Renal cortical epithelial cell (primary cell): ENCODE measurements around the gene CYP3A4. TPM values are rescaled to one million over a fixed set of nuclear protein-coding genes. Genes with fewer than 3 reads are reported as not detected.
"Not testable (repeated sequence)": the region's sequence is repeated elsewhere in the genome, so short reads cannot be mapped to it uniquely, and the experiment has no call there.

Experiments used
- DNase-seq: peaks from one replicate; pipeline ENCODE4 v3.0.0-alpha.2; 2011; ENCODE audit warnings: low read depth
- total RNA-seq: library from RNA; depleted of rRNA; stranded (reverse); fragments of >200 nt; gene quantifications from 2 replicates; pipeline ENCODE4 v1.2.3, GENCODE V29; 2014

Gene CYP3A4
- total RNA-seq, 1 donor from 2014 or later = not detected

DNA sequence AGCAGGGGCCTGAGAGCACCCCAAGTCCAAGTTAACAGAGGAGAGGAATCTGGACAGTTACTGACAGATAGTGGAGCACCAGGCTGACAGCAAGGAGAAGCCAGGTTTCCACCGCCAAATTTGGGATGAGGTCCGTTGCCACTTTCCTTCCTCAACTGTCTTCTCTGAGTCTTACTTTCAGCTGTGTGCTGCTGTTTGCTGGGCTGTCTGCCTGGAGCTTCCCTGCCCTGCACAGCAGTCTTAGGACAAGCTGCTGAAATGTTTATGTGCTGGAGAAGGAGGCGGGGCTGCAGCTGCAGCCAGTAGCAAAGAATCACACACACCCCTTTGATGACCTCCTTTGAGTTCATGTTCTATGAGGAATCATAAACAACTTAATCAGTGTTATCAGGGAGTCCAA, 31.6 kb downstream of the CYP3A4 start:
- no peak for DNase-seq

DNA sequence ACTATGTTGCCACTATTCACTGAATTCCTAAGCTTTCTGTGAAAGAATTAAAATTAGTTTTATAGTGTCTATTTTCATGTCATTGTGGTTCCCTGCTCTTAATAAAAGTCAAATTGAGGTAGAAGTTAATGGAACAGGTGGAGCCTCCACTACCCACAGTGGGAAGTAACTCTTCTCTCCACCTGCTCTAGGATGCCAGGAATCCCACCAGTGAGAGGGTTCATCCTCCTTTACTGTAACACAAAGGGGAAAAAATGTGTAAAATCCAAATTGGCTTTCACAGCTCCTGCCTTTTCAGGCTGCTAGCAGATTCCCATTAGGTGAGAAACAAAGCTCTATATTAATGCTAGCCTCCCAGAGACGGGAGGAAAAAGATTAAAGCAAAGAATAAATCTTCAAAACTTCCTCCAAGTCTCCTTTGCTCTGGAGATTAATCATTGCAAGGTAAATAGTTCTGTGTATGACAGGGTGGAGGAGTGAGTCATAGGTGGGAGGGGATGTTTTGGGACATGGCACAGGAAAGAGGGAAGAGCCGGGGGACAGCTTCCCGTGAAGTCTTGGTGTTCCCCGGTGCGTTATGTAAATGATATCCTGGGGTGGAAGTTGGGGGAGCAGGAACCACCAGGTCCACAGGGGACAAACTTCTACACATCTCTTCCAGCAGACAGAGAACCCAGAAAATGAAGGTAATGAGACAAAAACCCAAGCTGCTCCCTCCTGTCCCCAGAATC, 32.5 kb downstream of the CYP3A4 start:
- DNase-seq = peak; percentile 69

DNA sequence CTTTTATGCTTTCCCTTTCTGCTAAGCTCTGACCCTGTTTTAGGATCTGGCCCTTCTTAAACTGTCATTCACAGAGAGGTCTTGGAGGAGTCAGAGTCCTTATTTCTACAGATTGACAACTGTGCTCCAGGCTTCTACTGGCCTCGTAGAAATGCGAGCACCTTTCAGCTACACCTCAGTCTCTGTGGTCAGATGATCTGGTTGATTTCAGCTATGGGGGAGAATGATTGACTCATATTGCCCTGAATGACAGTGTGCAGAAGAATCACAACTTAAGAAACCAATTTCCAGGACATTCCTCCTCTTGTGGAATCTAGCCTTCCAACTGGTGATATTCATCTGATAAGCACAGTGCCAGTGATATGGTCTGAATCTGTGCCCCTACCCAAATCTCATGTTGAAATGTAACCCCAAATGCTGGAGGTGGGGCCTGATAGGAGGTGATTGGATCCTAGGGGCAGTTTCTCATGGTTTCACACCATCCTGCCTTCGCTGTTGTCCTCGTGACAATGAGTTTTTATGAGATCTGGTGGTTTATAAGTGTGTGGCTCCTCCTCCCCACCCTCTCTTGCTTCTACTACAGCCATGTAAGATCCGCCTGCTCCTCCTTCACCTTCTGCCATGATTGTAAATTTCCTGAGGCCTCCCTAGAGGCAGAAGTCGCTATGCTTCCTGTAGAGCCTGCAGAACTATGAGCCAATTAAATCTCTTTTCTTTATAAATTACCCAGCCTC, 35.0 kb downstream of the CYP3A4 start:
- peak; percentile 60 for DNase-seq

DNA sequence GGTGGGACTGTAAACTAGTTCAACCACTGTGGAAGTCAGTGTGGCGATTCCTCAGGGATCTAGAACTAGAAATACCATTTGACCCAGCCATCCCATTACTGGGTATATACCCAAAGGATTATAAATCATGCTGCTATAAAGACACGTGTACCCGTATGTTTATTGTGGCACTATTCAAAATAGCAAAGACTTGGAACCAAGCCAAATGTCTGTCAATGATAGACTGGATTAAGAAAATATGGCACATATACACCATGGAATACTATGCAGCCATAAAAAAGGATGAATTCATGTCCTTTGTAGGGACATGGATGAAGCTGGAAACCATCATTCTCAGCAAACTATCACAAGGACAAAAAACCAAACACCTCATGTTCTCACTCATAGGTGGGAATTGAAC, 37.1 kb downstream of the CYP3A4 start:
- DNase-seq = not testable (repeated sequence)

DNA sequence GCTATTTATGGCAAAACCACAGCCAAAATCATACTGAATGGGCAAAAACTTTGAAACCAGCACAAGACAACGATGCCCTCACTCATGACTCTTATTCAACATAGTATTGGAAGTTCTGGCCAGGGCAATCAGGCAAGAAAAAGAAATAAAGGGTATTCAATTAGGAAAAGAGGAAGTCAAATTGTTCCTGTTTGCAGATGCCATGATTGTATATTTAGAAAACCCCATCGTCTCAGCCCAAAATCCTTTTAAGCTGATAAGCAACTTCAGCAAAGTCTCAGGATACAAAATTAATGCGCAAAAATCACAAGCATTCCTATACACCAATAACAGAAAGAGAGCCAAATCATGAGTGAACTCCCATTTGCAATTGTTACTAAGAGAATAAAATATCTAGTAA, 38.6 kb downstream of the CYP3A4 start:
- DNase-seq = not testable (repeated sequence)

DNA sequence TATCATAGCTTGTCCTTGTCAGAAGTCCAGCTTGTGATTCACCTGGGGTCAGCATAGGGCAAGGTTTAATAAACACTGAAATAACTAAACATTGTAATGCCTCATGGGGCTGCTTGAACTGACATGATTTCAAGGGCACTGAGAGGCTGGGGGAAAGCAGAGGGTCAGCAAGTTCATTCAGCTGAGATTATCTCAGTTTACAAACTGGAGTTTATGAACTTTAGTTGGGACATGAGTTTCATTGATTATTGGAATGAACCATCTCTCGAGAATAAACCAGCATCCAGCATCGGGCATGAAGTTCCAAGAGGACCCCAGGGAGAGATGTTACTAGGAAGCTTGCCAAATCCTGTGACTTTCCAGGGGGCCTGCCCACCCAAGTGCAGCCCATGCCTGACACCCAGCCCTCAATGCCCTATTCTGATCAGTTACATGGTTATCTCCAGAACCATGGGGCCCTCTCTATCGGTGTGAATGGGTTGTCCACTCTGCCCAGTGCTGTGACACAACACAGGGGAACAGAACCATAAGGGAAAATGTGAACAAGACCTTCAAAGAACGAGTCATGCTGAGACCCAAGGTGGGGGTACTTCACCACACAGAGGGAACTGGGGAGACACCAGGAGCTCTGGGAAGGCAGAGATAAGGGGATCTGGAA, 41.1 kb downstream of the CYP3A4 start:
- DNase-seq = no peak

DNA sequence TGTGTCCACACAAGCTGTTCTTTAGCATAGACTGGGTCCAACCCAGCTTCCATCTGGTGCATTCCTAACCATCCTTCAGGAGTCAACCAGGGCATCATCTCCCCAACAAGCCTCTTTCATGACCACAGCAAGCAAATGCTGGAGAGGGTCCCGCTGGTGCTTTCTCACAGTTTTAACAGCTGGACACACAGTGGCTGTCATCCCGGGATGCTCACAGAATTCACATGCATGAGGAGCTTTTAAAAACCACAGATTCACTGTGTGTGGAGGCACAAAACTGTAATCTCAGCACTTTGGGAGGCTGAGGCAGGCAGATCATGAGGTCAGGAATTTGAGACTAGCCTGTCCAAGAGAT, 42.6 kb downstream of the CYP3A4 start:
- no peak for DNase-seq

DNA sequence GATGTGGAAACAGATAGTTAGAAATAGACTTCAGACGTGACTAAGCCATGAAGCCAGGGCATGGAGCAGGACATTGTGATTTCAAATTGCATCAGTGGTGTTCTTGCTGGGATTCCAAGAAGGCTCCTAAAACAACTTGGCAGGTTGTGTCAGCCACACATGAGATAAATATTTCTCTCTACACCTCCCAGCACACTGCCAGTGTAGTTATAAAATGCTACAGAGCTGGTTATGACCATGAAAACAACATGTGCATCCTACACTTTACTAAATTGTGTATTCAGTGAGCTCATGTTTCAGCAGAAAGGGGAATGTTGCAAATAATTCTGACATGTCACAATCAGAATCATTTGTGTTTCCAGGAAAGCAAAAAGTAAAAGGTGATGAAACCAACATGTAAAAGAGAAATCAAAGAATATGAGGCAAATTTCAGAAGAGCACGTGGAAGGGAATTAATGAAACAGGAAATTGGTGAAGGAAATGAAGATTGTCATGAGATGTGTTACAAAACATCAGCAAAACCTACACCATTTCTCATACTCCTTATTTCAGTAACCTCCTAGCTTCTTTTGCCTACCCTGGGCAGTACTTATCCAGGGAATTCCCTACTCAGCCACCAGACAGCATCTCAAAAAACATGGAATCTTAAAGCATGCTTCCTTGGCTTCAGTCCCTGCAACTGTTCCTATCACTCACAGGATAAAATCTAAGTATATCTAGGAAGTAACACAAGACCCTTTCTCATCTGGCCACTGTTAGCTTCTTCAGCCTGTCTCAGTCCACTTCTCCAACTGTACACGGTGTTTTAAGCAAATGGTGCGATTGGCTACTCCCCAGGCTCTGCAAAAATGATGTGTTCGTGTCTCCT, 43.2 kb downstream of the CYP3A4 start:
- no peak for DNase-seq

DNA sequence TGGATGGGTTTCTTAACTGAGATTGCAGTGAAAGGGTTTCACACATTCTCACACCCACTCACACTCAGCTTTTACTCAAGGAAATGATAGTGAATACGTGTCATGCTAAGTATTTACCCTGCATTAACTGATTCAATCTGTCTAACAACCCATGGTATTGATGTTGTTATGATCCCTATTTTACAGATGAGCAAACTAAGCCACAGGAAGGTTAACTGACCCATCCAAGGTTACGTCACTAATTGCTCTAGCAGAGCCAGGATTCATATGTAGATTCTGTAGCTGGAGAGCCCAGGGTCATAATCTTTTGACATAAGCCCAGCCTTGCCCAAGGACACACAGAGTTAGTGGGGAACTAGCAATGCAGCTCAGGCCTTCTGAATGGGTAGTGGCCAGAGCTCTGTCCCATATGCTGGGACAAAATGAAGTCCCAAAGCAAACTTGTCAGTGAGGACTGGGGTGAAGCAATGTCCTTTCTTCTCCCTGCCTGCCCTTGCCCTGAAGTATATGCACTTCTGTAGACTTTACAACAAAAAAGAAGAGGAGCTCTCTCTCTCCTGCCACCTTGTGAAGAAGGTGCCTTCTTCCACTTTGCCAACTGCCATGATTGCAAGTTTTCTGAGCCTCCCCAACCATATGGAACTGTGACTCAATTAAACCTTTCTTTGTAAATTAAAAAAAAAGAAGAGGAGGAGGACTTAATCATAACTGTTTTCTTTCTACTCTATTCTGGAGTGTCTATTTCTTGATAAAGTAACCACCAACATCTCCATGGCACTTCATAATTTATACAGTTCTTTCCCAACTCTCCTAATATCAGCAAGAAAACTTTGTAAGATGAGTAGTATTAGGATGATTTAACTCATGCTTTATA, 44.0 kb downstream of the CYP3A4 start:
- DNase-seq = no peak

DNA sequence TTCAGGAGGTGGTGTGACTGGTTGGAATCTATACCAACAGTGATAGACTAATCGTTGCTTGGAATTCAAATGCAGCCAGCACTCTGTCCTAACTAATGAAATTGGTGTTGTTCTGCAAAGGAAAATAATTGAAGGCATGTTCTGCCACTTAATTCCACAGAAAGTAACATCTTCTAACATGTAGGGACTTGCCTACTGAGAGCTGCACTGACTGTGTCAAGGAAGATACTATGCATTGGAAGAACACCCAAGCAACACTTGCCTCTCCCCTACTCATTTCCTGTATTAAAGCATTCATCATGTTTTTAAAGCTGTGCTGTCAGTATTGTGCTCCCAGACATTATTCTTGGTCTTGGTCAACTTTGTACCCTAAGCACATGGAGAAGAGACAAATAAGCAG, 46.3 kb downstream of the CYP3A4 start:
- DNase-seq = no peak

DNA sequence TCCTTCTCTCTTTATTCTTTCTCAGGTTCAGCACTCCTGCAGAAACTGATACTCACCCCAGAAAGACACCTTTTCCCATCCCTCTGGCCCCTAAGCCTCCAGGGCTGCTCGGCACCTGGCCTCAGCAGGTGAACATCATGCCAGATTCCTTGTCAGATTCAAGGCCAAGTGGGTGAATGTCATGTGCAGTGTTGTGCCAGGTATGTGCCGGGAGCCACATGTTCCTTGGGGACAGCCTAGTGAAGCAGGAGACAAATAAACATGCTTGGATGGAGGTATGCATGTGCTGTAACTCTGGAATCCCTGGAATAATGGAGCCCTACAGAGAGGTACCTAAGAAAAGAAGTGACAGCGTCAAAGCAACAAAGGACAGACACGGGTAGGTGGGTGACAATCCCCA, 47.3 kb downstream of the CYP3A4 start:
- not testable (repeated sequence) for DNase-seq

DNA sequence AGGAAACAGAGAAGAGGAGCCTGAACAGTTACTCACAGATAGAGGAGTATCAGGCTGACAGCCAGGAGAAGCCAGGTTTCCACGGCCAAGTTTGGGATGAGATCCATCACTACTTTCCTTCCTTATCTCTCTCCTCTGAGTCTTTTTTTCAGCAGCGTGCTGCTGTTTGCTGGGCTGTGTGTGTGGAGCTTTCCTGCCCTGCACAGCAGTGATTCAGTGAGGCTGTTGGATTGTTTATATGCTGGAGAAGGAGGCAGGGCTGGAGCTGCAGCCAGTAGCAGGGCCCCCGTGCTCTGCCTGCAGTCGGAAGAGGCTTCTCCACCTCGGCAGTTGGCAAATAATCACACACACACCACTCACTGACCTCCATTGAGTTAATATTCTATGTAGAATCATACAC, 49.0 kb downstream of the CYP3A4 start, which contains the start of gene CYP3A7:
TSS of gene CYP3A7 (minus strand) at position 210 of the 400 bp plus-strand sequence. CDS start at position 107, 103 bp downstream.
- DNase-seq = no peak

DNA sequence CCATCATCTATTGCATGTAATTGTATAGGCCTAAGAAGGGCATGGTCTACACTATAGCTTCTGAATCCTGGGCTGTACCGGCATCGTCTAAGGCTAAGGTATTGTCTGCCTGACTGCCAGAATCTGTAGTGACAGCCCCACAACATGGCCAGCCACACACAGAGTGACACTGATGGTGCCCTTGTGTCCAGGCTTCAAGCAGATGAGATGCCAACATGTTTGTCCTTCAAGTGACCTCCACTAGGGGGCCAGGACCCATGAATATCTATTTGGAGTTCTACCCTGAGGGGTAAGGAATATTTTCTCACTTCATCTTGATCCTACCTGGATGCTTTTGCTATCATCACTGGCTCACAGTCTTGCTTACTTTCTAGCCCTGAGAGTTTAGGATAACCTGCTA, 50.5 kb downstream of the CYP3A4 start:
- no peak for DNase-seq

DNA sequence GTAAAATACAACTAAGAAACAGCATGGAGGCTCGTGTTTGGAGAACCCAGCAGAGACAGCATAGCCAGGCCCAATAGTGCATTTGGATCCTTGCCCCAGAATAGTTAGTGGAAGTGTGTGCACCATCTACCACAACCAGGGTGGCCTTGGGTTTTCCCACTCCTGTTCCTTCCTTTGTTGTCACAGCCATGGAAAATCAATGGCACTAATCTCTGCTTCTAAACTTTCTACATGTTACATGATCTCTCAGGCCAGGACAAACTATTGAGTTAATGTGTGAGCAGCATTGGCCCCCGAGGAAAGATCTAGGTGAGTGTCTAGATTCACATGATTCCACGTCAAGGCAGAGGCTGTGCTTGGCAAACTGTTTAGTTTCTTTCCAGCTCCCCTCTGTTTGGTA, 51.0 kb downstream of the CYP3A4 start:
- DNase-seq = no peak

DNA sequence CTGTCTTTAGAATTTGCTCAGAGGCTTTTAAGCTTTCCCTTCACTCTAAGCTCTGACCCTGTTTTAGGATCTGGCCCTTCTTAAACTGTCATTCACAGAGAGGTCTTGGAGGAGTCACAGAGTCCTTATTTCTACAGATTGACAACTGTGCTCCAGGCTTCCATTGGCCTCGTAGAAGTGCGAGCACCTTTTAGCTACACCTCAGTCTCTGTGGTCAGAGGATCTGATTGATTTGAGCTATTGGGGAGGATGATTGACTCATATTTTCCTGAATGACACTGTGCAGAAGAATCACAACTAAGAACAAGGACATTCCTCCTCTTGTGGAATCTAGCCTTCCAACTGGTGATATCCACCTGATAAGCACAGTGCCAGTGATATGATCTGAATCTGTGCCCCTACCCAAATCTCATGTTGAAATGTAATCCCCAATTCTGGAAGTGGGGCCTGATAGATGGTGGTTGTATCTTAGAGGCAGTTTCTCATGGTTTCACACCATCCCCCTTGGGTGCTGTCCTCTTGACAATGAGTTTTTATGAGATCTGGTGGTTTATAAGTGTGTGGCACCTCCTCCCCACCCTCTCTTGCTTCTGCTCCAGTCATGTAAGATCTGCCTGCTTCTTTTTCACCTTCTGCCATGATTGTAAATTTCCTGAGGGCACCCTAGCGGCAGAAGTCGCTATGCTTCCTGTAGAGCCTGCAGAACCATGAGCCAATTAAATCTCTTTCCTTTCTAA, 52.2 kb downstream of the CYP3A4 start:
- no peak for DNase-seq

DNA sequence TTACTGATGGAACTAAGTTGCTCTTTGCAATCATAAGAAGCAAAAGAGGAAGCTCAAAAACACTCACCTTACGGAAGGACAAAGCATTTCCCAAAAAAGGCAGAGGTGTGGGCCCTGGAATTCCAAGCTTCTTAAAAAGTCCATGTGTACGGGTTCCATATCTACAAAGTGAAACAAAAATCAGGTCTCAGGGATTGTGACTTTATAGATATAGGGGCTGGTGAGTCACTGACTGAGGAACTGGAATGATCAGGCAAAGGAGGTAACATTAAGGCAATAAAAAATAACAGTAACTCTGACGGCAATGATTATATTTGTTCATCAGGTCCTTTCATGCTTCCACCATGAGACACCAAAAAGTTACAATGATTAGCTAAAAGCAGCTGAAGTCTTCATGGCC, 53.0 kb downstream of the CYP3A4 start:
- DNase-seq = no peak

DNA sequence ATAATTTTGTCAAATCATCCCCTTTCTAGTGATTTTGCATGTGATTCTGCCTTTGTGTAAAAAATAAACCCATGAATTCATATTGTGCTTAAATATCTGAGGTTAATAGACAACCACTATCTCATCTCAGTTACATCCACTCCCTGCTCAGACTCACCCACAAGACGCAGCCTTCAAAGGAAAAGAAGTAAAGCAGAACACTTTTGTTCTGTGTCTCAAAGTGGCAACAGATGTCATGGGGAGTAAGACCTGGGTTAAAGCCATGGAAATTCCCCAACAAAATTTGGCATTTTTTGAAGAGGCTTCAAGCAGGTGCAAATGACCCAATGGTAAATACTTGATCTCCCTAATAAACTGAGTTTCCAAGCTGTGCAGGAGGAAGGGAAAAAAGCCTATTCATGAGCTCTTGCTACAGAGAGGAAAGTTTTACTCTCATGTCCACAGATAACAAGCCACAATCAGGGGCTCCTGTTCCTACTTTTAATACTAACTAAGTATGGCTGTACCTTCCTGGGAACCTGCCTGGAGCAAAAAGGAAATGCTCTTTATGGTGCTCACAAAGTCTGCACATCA, 53.7 kb downstream of the CYP3A4 start:
- no peak for DNase-seq

DNA sequence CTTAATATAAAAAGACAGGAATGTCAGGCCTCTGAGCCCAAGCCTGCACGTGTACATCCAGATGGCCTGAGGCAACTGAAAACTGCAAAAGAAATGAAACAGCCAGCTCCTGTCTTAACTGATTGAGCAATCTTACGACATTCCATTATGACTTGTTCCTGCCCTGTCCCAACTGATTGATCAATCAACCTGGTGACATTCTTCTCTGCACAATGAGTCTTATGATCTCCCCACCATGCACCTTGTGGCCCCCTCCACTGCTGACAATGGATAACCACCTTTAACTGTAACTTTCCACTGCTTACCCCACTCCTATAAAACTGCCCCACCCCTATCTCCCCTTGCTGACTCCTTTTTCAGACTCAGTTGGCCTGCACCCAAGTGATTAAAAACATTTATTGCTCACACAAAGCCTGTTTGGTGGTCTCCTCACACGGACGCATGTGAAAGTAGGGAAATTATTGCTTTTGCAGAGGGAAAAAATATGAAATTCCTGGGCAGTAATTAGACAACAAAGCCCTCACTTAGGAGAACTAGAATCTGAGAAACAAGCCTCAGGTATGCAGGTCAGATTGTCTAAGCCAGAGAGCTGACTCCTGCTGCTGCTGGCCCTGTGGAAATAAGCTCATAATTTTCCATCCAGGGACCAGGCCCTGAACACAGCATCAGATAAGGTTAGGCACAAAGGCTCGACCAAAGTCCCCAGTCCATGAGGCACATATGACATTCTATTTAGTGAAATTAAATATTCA, 54.3 kb downstream of the CYP3A4 start:
- DNase-seq = peak; percentile 91

DNA sequence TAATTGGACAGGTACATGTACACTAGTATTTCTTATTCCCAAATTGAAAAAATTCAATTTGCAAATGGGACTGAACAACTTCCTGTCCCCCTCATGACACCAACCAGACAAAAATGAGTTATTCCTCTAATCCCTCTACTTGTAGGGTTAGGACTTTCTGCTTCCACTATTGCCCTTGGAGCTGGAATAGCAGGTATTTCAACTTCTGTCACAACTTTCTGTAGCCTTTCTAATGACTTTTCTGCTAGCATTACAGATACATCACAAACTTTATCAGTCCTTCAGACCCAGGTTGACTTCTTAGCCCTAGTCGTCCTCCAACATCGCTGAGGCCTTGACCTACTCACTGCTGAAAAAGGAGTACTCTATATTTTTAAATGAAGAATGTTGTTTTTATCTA, 55.4 kb downstream of the CYP3A4 start:
- DNase-seq = no peak
